Measurements from ENCODE around the gene XYLB.

DNA sequence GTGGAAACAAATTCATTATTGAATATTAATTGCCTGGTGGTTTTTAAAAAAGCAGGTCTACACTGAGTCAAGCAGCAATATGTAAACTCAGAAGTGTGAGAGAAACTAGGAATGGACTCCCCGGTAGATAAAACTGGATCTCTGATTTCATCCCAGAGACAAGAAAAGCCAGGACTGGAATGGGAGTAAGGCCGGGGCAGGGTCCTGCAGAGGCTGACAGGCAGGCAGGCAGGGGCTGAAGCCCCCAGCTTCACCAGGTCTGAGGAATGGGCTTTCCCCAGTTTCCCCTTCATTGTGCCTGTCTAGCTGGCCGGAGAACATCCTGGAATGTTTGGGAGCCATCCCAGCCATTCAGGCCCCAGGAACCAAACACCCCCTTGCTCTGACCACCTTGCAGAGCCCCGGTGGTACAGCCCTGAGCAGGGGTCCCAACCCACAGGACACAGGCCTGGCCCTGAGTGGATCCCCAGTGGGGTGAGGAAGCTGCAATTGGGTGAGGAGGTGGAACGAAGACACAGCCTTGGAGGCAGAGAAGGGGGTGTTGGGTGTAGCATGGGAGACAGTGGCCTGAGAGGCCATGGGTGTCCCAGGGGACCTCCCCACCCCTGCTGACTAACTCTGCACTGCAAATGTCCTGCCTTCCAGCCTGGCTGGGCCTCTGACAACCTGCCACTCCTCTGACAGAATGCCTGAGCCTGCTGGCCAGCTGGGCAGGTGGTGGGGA, 31.7 kb upstream of the XYLB start:
- TF ChIP-seq, protein P1, sequence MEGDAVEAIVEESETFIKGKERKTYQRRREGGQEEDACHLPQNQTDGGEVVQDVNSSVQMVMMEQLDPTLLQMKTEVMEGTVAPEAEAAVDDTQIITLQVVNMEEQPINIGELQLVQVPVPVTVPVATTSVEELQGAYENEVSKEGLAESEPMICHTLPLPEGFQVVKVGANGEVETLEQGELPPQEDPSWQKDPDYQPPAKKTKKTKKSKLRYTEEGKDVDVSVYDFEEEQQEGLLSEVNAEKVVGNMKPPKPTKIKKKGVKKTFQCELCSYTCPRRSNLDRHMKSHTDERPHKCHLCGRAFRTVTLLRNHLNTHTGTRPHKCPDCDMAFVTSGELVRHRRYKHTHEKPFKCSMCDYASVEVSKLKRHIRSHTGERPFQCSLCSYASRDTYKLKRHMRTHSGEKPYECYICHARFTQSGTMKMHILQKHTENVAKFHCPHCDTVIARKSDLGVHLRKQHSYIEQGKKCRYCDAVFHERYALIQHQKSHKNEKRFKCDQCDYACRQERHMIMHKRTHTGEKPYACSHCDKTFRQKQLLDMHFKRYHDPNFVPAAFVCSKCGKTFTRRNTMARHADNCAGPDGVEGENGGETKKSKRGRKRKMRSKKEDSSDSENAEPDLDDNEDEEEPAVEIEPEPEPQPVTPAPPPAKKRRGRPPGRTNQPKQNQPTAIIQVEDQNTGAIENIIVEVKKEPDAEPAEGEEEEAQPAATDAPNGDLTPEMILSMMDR (IDR thresholded peaks at IDR 0.05 in 8 of 11, conservative IDR thresholded peaks at IDR 0.05 in 3 of 11), result no peak
- no peak for TF ChIP-seq POLR2A (IDR thresholded peaks at IDR 0.05)
- no peak for TF ChIP-seq POLR2AphosphoS5 (IDR thresholded peaks at IDR 0.05)
